Adrenal gland (tissue), 12 donors: ENCODE measurements around the gene SYNE1. TPM values are rescaled to one million over a fixed set of nuclear protein-coding genes. Genes with fewer than 3 reads are reported as not detected.

Source experiments
- DNase-seq, 7 donors: peaks; one replicate each; pipeline ENCODE4 v3.0.0-alpha.2; 2019 to 2020
- H3K27ac ChIP-seq, 5 donors: fragments of 200-600 bp; sonication (generic) in 4 of 5; 1 replicate in 3 of 5; 2 replicates in 2 of 5; pipeline versions ENCODE4 v1.5.1 to v1.8.0; 2016 to 2020; ENCODE audit warnings: mild to moderate bottlenecking in 1 of 5
- H3K27me3 ChIP-seq: fragments of 200-600 bp; 2 replicates; pipeline ENCODE4 v1.8.0; 2021
- H3K36me3 ChIP-seq, 2 donors: fragments of 200-600 bp; replicated peaks in 1 of 2; 1 replicate in 1 of 2; 2 replicates in 1 of 2; pipeline versions ENCODE4 v1.5.1 to v1.8.0; 2018 to 2022
- H3K4me1 ChIP-seq, 2 donors: fragments of 200-600 bp; replicated peaks in 1 of 2; 1 replicate in 1 of 2; 2 replicates in 1 of 2; pipeline versions ENCODE4 v1.5.1 to v1.8.0; 2018 to 2021
- H3K4me3 ChIP-seq, 4 donors: fragments of 200-600 bp; sonication (generic) in 3 of 4; one replicate each; pipeline ENCODE4 v1.5.1; 2016 to 2018
- H3K9me3 ChIP-seq, 3 donors: fragments of 200-600 bp; sonication (generic) in 1 of 3; replicated peaks in 1 of 3; 1 replicate in 2 of 3; 2 replicates in 1 of 3; pipeline versions ENCODE4 v1.5.1 to v1.8.0; 2016 to 2021
- POLR2A ChIP-seq, 2 donors: fragments of 450-650 bp; IDR thresholded peaks; one replicate each; pipeline ENCODE4 v1.6.1; 2017; ENCODE audit warnings: antibody characterized with exemption in 2 of 2, mild to moderate bottlenecking in 2 of 2, moderate library complexity in 1 of 2
- WGBS, 4 donors: extraction: QIAGEN DNeasy Blood & Tissue Kit in 2 of 4; methylation state at CpG; one replicate each; pipeline versions ENCODE4 v1.1.5 to v1.1.7; 2013 to 2017; 5-methylcytosine and 5-hydroxymethylcytosine counted together
- intact Hi-C, 2 donors: fragments of 100-400 bp; cut with DNase I; formaldehyde crosslinking; loops; one replicate each; pipeline versions ENCODE4 v1.14.1 to v1.15.0; 2022 to 2023
- polyA plus RNA-seq, 3 donors: library from polyadenylated mRNA; stranded (reverse); fragments of 200-250 nt in 2 of 3; fragments of 350-450 nt in 1 of 3; fragmentation: Illumina TruSeq in 1 of 3; extraction: RNeasy Lipid Tissue Mini Kit (QIAGEN cat#74804) in 1 of 3; gene quantifications; one replicate each; pipeline ENCODE4 v1.2.3, GENCODE V29; 2013 to 2014
- total RNA-seq, 9 donors: library from RNA; depleted of rRNA in 4 of 9; stranded (reverse); fragments of >200 nt in 4 of 9; fragments of 120-200 nt in 1 of 9; fragmentation: NEBNext Ultra II Directional in 1 of 9; extraction: Animal tissue kit (Norgen Biotek cat#: 25700) in 1 of 9; gene quantifications; one replicate each; pipeline versions ENCODE4 v1.1.0 to v1.2.4, GENCODE V29; 2013 to 2023
- TF ChIP-seq, protein P1 (sequence below), 6 experiments: fragments of 450-650 bp in 4 of 6; fragments of 200-600 bp in 2 of 6; sonication (generic) in 1 of 6; IDR thresholded peaks; 1 replicate in 5 of 6; 2 replicates in 1 of 6; pipeline versions ENCODE4 v1.5.1 to v1.8.0; 2016 to 2021; ENCODE audit warnings: antibody characterized with exemption in 6 of 6, mild to moderate bottlenecking in 2 of 6, moderate library complexity in 1 of 6
- donor health status: healthy with polysubstance abuse.
- donor health status: Bipolar disorder and iron deficiency.
- donor health status: DM: yes; HTN: yes; CAD: no.
- donor health status: DM: no; HTN: no; CAD: no.
- donor health status: DM: no; HTN: no; CAD: no.
- donor health status: DM: yes; HTN: yes; CAD: no.

Gene SYNE1
- total and polyA plus RNA-seq, 12 donors, result 29.0 to 170 (median 93.1) TPM

DNA sequence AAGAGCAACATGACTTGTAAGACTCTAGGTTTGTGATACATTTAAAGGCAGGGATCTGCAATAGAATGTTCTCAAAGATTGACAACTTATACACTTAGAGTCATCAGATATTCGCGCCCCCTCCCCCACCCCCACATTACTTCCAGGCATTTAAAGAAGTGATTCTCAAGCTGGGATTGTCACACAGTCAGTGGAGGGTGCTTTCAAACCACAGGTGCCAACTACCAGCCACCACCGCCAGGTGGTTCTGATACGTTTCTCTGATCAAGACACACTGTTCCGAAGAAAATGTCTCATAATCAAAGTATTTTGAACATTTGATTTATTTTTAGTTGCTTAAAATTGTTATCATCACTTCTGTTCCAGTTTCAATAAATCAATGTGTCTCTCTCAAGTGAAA lies 472.2 kb downstream of the SYNE1 start:
- Histone ChIP-seq H3K4me1 (peaks cover 0 to 4% of the 10 kb centered on the region in 2 donors), H3K4me3 (no peak overlapping the region), H3K9me3 (peaks cover 0 to 4% (median 0%) of the 10 kb centered on the region in 3 donors), H3K27me3 (no peaks in the 10 kb centered on the region), H3K27ac (no peak overlapping the region), H3K36me3 (peaks cover 0 to 7% of the 10 kb centered on the region in 2 donors)
- DNase-seq, result no peak
- WGBS, 4 donors, result 87 to 95% (median 92%) methylated on average over 5 of the region's 5 CpGs
- TF ChIP-seq, protein P1, sequence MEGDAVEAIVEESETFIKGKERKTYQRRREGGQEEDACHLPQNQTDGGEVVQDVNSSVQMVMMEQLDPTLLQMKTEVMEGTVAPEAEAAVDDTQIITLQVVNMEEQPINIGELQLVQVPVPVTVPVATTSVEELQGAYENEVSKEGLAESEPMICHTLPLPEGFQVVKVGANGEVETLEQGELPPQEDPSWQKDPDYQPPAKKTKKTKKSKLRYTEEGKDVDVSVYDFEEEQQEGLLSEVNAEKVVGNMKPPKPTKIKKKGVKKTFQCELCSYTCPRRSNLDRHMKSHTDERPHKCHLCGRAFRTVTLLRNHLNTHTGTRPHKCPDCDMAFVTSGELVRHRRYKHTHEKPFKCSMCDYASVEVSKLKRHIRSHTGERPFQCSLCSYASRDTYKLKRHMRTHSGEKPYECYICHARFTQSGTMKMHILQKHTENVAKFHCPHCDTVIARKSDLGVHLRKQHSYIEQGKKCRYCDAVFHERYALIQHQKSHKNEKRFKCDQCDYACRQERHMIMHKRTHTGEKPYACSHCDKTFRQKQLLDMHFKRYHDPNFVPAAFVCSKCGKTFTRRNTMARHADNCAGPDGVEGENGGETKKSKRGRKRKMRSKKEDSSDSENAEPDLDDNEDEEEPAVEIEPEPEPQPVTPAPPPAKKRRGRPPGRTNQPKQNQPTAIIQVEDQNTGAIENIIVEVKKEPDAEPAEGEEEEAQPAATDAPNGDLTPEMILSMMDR (IDR thresholded peaks at IDR 0.05), result no peak
- no peak for TF ChIP-seq POLR2A (IDR thresholded peaks at IDR 0.05)
- intact Hi-C loops, result loop anchor here in 1 of 2 donors (10.0 kb wide), 1 partner anchor 50 kb away; no protein-coding TSS in a partner anchor

DNA sequence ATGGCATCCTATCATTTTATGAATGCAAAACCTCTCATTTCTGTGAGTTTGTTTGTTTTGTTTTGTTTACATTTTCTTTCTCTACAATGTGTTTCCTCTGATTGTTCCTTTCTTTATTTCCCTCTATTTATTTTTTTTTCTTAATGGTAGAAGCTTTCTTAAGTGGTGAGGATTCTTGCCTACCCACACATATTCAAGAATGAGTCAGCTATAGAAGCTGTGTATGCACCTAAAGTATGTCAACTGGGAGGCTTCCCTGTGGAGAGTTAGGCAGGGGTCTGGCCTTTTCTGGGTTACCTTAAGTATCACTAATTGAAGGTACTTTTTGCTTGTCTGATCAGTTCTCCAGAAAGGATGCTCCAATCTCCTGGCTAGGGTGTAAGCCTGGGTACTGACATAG lies 475.7 kb downstream of the SYNE1 start:
- intact Hi-C loops, result loop anchor here in 1 of 2 donors (10.0 kb wide), 1 partner anchor 53 kb away; no protein-coding TSS in a partner anchor
- H3K9me3 ChIP-seq, result no peaks in the 10 kb centered on the region

DNA sequence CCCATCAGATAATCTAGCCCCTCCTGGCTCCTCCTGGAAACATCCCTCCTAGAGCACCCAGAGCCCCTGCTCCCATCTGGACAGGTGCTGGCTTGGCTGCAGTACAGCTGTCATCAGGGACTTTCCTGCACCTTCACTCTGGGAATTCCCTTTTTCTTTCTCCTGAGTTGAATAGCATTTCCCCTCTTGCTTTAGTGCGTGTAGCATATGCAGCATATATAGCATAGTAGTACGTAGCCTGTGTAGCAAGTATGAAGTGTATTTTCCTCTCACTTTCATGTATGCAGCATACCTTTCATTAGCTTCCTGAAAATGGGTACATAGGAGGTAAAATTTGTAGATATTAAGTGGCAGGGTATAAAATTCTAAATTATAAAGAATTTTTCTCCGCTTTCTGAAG lies 476.8 kb downstream of the SYNE1 start:
- Histone ChIP-seq H3K4me1 (no peaks in the 10 kb centered on the region), H3K4me3 (no peak overlapping the region), H3K36me3 (peaks cover 0 to 8% of the 10 kb centered on the region in 2 donors), H3K27me3 (no peaks in the 10 kb centered on the region), H3K9me3 (no peaks in the 10 kb centered on the region), H3K27ac (no peak overlapping the region)
- intact Hi-C loops, result loop anchor here in 1 of 2 donors (10.0 kb wide), 1 partner anchor 54 kb away; no protein-coding TSS in a partner anchor
- WGBS, 4 donors, result 93 to 99% (median 97%) methylated on average over 3 of the region's 3 CpGs
- DNase-seq, result no peak
- TF ChIP-seq, protein P1 (IDR thresholded peaks at IDR 0.05), result no peak
- no peak for TF ChIP-seq POLR2A (IDR thresholded peaks at IDR 0.05)

More for the DNA sequence above, 475.7 kb downstream of the SYNE1 start:
- no peak overlapping the region for H3K4me3 ChIP-seq
- no peaks in the 10 kb centered on the region for H3K27me3 ChIP-seq
- no peak for TF ChIP-seq POLR2A (IDR thresholded peaks at IDR 0.05)
- TF ChIP-seq, protein P1 (IDR thresholded peaks at IDR 0.05), result no peak
- peaks cover 0 to 7% of the 10 kb centered on the region in 2 donors for H3K36me3 ChIP-seq
- H3K27ac ChIP-seq, result no peak overlapping the region
- H3K4me1 ChIP-seq, result peaks cover 0 to 4% of the 10 kb centered on the region in 2 donors
- no peak for DNase-seq

DNA sequence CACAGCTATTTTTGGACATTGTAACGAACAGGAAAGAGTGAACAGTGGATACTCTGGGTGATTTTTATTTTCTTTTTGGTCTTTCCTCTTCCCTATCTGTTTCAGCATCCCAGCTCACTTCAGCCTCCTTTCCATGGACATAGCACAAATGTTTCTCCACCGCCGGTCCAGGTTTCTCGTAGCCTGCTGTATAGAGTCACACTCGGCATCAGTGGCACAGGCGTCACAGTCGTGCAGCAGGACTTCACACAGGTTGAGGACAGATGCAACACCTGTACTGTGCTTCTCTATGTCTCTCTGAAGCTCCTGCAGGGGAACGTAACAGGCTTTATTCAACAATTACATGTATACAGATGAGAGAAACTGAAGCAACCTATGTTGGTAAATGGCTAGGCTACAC lies 481.4 kb downstream of the SYNE1 start:
- Histone ChIP-seq H3K4me3 (no peak overlapping the region), H3K4me1 (peaks cover 0 to 8% of the 10 kb centered on the region in 2 donors), H3K36me3 (peaks cover 0 to 25% of the 10 kb centered on the region in 2 donors), H3K27ac (no peak overlapping the region), H3K9me3 (no peaks in the 10 kb centered on the region), H3K27me3 (no peaks in the 10 kb centered on the region)
- no peak for DNase-seq
- TF ChIP-seq, protein P1 (IDR thresholded peaks at IDR 0.05), result no peak
- TF ChIP-seq POLR2A (IDR thresholded peaks at IDR 0.05), result no peak
- intact Hi-C loops, result no loop called here
- WGBS, 4 donors, result 85 to 97% (median 93%) methylated on average over 8 of the region's 8 CpGs
